Parathyroid adenoma (tissue), 2 donors: ENCODE results near the gene HGD.
"Not testable (repeated sequence)": the region's sequence is repeated elsewhere in the genome, so short reads cannot be mapped to it uniquely, and the experiment has no call there.

Experiments
- H2AFZ ChIP-seq: fragments of 300-600 bp; sonication (generic); one replicate; pipeline ENCODE4 v1.7.0; 2017; ENCODE audit warnings: antibody characterized with exemption, mild to moderate bottlenecking
- H3K27ac ChIP-seq: fragments of 300-600 bp; sonication (generic); one replicate; pipeline ENCODE4 v1.7.0; 2017
- H3K27me3 ChIP-seq: fragments of 300-600 bp; sonication (generic); one replicate; pipeline ENCODE4 v1.7.0; 2017; ENCODE audit warnings: low read length; ENCODE audit not compliant: control insufficient read depth, insufficient read depth
- H3K36me3 ChIP-seq: fragments of 300-600 bp; sonication (generic); one replicate; pipeline ENCODE4 v1.7.0; 2017; ENCODE audit warnings: low read length; ENCODE audit not compliant: control insufficient read depth, insufficient read depth
- H3K4me1 ChIP-seq: fragments of 300-600 bp; sonication (generic); one replicate; pipeline ENCODE4 v1.7.0; 2017; ENCODE audit warnings: control low read depth
- H3K4me2 ChIP-seq: fragments of 300-600 bp; sonication (generic); one replicate; pipeline ENCODE4 v1.7.0; 2017; ENCODE audit warnings: low read length
- H3K4me3 ChIP-seq: fragments of 300-600 bp; sonication (generic); one replicate; pipeline ENCODE4 v1.7.0; 2017; ENCODE audit warnings: low read depth, low read length
- H3K79me2 ChIP-seq: fragments of 300-600 bp; sonication (generic); one replicate; pipeline ENCODE4 v1.7.0; 2017; ENCODE audit warnings: control low read depth
- H3K9ac ChIP-seq: fragments of 300-600 bp; sonication (generic); one replicate; pipeline ENCODE4 v1.7.0; 2017; ENCODE audit warnings: mild to moderate bottlenecking
- H3K9me3 ChIP-seq: fragments of 300-600 bp; sonication (generic); one replicate; pipeline ENCODE4 v1.7.0; 2017; ENCODE audit warnings: low read length; ENCODE audit not compliant: control insufficient read depth
- CTCF ChIP-seq: fragments of 300-600 bp; sonication (generic); IDR thresholded peaks from one replicate; pipeline ENCODE4 v1.7.0; 2017; ENCODE audit warnings: antibody characterized with exemption, mild to moderate bottlenecking
- donor health status: primary hyperparathyroidism.

HGD gene

GRCh38 chr3:120641696-120642246 is 40.3 kb downstream of the HGD start:
- H3K36me3 ChIP-seq: no peaks in the 10 kb centered on the region
- TF ChIP-seq CTCF: no peak
- no peak overlapping the region for H3K9ac ChIP-seq
- H3K4me3 ChIP-seq: no peak overlapping the region
- no peaks in the 10 kb centered on the region for H3K4me1 ChIP-seq
- H3K4me2 ChIP-seq: no peak overlapping the region
- no peaks in the 10 kb centered on the region for H3K9me3 ChIP-seq
- H3K27me3 ChIP-seq: no peaks in the 10 kb centered on the region
- no peak overlapping the region for H2AFZ ChIP-seq
- H3K27ac ChIP-seq: no peak overlapping the region
- H3K79me2 ChIP-seq: no peaks in the 10 kb centered on the region

- no peak for TF ChIP-seq CTCF
- H3K27ac ChIP-seq: no peak overlapping the region
- H3K4me3 ChIP-seq: no peak overlapping the region
- H3K9me3 ChIP-seq: no peaks in the 10 kb centered on the region
- no peaks in the 10 kb centered on the region for H3K36me3 ChIP-seq
- H3K79me2 ChIP-seq: no peaks in the 10 kb centered on the region
- no peak overlapping the region for H3K4me2 ChIP-seq
- H2AFZ ChIP-seq: no peak overlapping the region
- H3K27me3 ChIP-seq: no peaks in the 10 kb centered on the region
- H3K4me1 ChIP-seq: no peaks in the 10 kb centered on the region
- no peak overlapping the region for H3K9ac ChIP-seq
Observed at GRCh38 chr3:120640231-120640630, 41.8 kb downstream of the HGD start.

GRCh38 chr3:120638820-120639219 is 43.2 kb downstream of the HGD start:
- H3K4me2 ChIP-seq, H3K4me1 ChIP-seq, H3K79me2 ChIP-seq, H2AFZ ChIP-seq, H3K9ac ChIP-seq, H3K27me3 ChIP-seq, H3K4me3 ChIP-seq, H3K27ac ChIP-seq, H3K36me3 ChIP-seq, H3K9me3 ChIP-seq: not testable (repeated sequence)

GRCh38 chr3:120637851-120638559 is 44.0 kb downstream of the HGD start:
- Histone ChIP-seq H3K4me3 (no peak overlapping the region), H3K4me1 (no peaks in the 10 kb centered on the region), H2AFZ (no peak overlapping the region), H3K79me2 (no peaks in the 10 kb centered on the region), H3K9me3 (no peaks in the 10 kb centered on the region), H3K27me3 (no peaks in the 10 kb centered on the region), H3K36me3 (no peaks in the 10 kb centered on the region), H3K9ac (no peak overlapping the region), H3K27ac (no peak overlapping the region), H3K4me2 (no peak overlapping the region)
- TF ChIP-seq CTCF: no peak

GRCh38 chr3:120636795-120637401 is 45.1 kb downstream of the HGD start:
- no peak for TF ChIP-seq CTCF
- Histone ChIP-seq H3K4me2 (no peak overlapping the region), H3K4me1 (no peaks in the 10 kb centered on the region), H3K27me3 (no peaks in the 10 kb centered on the region), H3K9me3 (no peaks in the 10 kb centered on the region), H3K79me2 (no peaks in the 10 kb centered on the region), H3K4me3 (no peak overlapping the region), H2AFZ (no peak overlapping the region), H3K36me3 (no peaks in the 10 kb centered on the region), H3K9ac (no peak overlapping the region), H3K27ac (no peak overlapping the region)
